NCI-H82 (cell line): ENCODE data around the gene CHN2.

ENCODE experiments used
- DNase-seq: peaks from one replicate; lab custom pipeline; 2025; lab: John Stamatoyannopoulos, UW

The CHN2 gene

GRCh38 chr7:29194594-29195427, at the start of gene CHN2:
Gene CHN2 (plus strand): TSS chr7:29194775.
- DNase-seq, result peak; percentile 61

GRCh38 chr7:29145553-29146056, 49.0 kb upstream of the CHN2 start:
- peak; percentile 42 for DNase-seq

DNA sequence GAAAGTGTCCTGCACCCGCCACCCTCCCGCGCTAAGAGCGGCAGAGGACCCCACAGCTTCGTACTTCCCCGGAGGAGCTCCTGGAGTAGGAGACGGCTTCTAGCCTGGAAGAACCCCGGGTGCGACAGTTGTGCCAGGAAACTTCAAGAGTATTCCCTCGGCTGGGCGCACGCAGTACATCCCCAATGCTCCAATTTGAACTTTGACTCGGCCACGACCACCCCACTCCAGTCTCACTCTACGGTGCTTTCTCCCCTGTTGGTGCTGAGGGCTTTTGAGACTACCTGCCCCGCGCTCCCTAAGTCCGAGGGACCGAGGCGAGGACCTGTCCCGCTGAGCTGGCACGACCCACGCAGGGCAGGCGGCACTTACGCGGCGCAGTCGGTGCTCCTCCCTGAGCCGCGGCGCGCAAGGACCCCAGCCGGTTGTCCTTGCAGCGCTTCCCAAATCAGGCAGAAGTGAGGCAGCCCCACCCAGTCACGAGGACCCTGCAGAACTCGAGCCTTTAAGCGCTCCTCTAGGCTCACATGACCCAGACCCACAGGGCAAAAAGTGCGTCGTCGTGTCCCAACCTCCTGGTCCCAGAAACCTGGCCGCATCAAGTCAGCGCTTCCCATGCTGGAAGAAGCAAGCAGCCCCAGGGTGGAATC, 48.4 kb upstream of the CHN2 start, which contains the start of gene CPVL:
CPVL (minus strand) TSS at position 481 of the 650 bp plus-strand sequence. CDS start 25,476 bp downstream, outside the sequence.
- peak; percentile 79 for DNase-seq

DNA sequence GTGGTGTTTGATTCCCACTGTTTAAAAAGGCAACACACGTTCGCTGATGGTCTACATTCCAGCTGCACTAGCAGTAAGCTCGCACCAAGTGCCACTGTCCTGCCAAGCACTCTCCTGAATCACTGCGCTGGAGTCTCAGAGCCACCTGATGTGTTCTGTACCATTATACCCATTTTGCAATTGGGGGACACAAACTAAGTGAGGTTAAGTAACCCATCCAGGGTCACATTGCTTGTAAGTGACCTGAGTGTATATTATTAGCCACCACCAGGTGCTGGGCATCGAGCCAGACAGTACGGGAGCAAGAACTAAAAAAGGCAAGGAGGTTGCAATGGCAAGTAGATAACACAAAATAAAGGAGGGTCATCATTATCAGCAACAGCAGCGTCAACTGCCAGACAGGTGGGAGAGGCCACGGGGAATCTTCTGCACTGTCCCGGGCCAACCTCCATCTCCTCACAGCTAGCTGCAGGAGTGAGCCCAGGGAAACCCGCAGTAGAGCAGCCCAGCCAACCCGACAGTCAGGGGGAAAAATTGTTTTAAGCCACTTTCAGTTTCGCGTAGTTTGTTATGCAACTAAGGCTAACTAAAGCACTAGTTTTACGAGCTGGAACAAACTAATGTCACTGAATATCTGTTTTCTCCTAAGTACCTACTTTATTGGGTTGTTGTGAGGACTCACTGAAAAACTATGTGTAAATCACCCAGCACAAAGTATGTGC, 47.5 kb upstream of the CHN2 start:
- no peak for DNase-seq

- DNase-seq, result no peak
These were observed 46.8 kb upstream of the CHN2 start for GRCh38 chr7:29147821-29148220.

DNA sequence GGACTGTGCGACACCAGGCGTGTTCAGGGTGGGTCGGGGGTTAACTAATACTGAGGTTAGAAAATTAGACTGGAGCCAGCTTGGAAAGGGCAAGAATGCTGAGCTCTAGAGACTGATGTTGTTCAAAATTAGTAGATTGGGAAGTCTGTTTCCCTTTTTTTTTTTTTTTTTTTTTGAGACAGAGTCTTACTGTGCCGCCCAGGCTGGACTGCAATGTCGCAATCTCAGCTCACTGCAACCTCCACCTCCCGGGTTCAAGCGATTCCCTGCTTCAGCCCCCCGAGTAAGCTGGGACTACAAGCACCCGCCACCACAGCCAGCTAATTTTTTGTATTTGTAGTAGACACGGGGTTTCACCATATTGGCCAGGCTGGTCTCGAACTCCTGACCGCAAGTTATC, 45.5 kb upstream of the CHN2 start:
- no peak for DNase-seq

DNA sequence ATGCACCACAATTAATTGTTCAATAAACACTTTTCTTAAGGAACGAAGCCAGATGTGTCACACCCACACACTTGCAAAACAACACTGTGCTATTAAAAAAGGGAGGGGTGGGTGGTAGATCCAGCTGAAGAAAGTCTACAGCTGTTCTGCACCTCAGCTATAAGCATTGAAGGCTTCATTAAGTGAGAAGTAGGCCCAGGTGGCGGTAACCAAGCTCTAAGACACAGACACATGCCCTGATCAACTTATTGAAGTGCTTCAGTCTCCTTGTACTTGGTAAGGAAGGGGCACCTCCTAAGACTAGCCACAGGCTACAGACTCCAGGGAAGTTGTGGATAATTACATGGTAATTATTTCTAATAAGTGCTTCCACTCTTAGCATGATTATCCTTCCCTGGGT, 43.7 kb upstream of the CHN2 start:
- peak; percentile 25 for DNase-seq

DNA sequence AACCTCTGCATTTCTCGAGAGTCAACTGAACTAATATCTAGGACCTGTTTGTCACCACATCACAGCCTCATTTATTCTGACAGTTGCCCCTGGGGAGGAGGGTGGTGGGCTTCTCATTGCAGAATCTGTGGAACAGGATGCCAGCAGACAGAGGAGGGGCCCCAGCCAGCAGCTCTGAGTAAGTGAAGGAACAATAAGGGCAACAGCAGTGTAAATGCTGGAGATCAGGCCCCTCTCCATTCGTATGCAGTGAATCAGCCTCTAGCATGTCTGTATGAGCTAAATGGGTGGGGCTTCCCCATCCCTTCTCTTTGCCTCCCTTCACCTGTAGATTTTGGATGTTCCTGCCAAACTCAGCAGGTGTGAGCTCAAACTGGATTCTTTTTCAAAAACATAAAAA, 40.5 kb upstream of the CHN2 start:
- no peak for DNase-seq

DNA sequence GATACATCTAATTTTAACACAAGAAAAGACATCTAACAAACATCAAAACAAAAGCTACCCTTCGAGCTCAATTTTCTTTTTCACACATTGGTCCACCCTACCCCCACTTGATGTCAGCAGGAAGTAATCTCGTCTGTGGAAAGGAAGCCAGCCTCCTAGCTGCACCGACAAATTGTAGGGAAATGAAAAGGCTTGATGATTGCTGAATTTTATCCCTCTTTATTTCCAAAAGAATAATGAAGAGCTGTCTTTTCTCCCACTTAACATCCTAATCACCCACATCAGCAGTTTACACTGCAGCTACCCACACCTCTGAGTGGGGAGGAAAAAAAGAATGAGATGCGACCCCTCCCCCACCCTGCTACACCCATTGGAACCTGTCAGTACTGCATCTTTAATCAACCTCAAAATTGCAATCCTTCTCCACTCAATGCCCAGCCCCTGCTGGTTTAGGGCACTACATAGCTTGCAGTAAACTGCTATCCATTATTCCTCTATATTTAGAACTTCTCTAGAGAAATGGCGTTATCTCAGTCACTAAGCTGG, 37.6 kb upstream of the CHN2 start:
- peak; percentile 6 for DNase-seq

DNA sequence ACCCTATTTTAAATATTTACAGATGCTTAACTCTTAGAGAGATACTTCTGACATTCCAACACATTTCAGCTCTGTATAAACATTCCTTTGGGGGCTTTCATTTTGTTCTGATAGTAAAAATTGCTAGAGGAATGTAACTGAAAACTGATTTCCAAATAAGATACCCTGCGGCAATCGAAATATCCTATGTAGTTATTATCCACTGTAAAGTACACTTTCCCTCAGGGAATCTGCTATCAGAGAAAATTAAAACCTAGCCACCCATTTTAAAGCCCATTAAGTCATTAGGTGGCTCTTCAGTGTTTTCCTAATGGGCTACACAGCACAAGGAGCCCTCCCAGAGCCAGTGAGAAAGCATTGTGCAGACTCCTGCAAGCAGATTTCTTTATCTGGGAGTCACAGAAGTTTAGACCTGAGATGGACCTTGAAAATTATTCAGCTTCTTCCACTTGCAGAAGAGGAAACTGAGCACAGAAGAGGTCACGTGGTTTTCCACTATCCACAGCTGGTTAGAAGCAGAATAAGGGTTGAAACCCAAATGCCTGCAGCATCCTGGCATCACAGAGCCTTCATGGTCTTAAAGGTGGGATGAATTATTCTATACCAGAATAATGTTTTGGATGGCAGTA, 35.7 kb upstream of the CHN2 start:
- peak; percentile 33 for DNase-seq

DNA sequence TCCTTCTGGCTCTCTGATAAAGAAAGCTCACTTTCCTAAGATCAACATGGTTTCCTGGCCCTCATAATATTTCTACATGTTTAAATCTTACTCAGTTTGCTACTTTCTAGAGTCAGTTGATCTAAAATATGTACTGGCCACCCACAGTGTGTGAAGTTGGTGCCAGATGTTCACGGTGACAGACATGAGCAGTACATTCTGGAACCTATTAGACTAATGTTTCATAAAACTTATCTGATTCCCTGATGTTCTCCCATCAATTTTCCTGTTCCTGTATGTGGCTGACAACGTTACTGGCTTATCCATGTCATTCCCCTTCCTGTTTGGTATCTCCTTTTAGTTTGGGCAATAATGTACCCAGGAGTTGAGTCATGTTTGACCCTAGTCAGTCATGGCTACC, 34.5 kb upstream of the CHN2 start:
- DNase-seq, result no peak

- no peak for DNase-seq
These were observed 33.3 kb upstream of the CHN2 start for GRCh38 chr7:29161231-29161630.

DNA sequence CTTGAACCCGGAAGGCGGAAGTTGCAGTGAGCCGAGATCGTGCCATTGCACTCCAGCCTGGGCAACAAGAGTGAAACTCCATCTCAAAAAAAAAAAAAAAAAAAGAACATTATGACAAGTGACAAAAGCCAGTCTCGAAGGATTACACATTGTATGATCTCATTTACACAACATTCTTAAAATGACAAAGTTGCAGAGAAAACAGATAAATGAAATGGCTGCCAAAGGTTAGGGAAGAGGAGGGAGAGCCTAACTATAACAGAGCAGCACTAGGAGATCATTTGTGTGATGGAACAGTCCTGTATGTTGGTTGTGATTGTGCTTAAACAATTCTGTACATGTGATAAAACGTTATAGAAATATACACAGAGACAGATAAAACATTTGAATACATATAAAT, 32.0 kb upstream of the CHN2 start:
- no peak for DNase-seq

DNA sequence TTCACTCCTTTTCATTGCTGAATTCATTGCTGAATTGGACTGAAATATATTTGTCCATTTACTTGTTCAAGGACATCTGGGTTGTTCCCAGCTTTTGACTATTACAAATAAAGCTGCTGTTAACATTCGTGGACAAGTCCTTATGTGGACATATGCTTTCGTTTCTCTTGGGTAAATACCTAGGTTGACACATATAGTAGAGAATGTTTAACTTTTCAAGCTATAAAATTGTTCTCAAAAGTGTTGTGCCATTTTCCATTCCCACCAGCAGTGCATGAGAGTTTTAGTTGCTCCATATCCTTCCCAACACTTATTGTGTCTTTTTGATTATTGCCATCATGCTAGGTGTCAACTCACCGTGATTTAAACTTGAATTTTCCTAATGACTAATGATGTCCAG, 30.7 kb upstream of the CHN2 start:
- DNase-seq, result no peak

- no peak for DNase-seq
These were observed 26.9 kb upstream of the CHN2 start for GRCh38 chr7:29167721-29168120.

GRCh38 chr7:29170781-29171180, 23.8 kb upstream of the CHN2 start:
- DNase-seq, result no peak

DNA sequence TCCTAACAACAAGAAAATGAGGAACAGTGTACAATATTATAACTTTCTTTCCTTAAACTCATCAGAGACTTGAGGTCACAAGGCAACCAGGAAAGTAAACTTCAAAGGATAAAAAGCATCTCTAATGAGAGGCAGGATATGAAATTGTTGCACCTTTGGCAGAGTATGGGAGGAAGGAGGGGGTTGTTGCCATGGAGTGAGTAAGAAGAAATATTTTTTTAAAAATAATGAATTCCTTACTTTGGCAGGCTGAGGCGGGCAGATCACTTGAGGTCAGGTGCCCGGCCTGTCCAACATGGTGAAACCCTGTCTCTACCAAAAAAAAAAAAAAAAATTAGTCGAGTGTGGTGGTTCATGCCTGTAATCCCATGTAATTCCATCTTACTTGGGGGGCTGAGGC, 21.1 kb upstream of the CHN2 start:
- no peak for DNase-seq

DNA sequence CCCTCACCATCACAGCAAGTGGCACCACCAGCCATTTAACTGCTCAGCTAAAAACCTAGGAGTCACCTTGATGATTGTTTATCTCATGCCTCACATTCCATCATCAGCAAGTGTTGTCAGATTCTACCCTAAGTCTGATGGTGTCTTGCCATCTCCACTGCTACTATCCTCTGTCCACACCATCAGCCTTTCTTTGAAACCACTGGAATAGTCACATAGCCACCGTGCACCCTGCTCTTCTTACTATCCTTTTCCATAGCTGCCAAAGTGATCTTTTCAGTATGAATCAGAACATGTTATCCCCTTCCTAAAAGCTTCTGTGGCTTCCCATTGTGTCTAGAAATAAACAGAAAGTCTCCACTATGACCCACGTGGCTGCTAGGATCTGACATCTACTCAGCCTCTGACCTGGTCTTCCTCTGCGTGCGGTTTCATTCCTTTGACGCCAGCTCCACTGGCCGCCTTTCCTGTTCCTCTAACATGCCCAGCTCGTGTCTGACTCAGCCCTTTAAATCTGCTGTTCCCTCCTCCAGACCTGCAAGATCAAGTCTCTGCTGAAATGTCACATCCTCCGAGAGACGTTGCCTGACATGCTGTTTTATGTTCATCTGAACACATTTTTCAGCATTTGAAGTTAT, 16.5 kb upstream of the CHN2 start:
- no peak for DNase-seq

GRCh38 chr7:29179115-29179514, 15.5 kb upstream of the CHN2 start:
- no peak for DNase-seq

GRCh38 chr7:29184599-29184998, 10.0 kb upstream of the CHN2 start:
- no peak for DNase-seq

GRCh38 chr7:29185613-29186012, 9.0 kb upstream of the CHN2 start:
- no peak for DNase-seq
